Renal cortical epithelial cell (primary cell): ENCODE measurements around the gene ZBTB4. TPM values are rescaled to one million over a fixed set of nuclear protein-coding genes. Genes with fewer than 3 reads are reported as not detected.
A peak's percentile ranks its signal among the peaks of the same experiment; 100 is the strongest.

ENCODE experiments used
- DNase-seq: peaks from one replicate; pipeline ENCODE4 v3.0.0-alpha.2; 2011; ENCODE audit warnings: low read depth
- total RNA-seq: library from RNA; depleted of rRNA; stranded (reverse); fragments of >200 nt; gene quantifications from 2 replicates; pipeline ENCODE4 v1.2.3, GENCODE V29; 2014

ZBTB4 gene
- total RNA-seq, 1 donor from 2014 or later, result 39.2 TPM

GRCh38 chr17:7441266-7441665, 38.2 kb downstream of the ZBTB4 start:
- no peak for DNase-seq

GRCh38 chr17:7440834-7441195, 38.6 kb downstream of the ZBTB4 start:
- DNase-seq, result peak; percentile 33

- peak; percentile 19 for DNase-seq
Observed at GRCh38 chr17:7440113-7440833, 39.2 kb downstream of the ZBTB4 start.

- DNase-seq, result no peak
Observed at GRCh38 chr17:7439462-7440112, 39.8 kb downstream of the ZBTB4 start, which contains the start of gene FGF11. FGF11 (plus strand) TSS chr17:7439512; CDS start chr17:7439621, 109 bp downstream.

GRCh38 chr17:7438656-7439460, 40.6 kb downstream of the ZBTB4 start:
- no peak for DNase-seq

- no peak for DNase-seq
Observed at GRCh38 chr17:7437950-7438614, 41.3 kb downstream of the ZBTB4 start.

- DNase-seq, result no peak
Observed at GRCh38 chr17:7437369-7437863, 42.0 kb downstream of the ZBTB4 start.

GRCh38 chr17:7436556-7437368, 42.7 kb downstream of the ZBTB4 start:
- peak; percentile 64 for DNase-seq

GRCh38 chr17:7435676-7436555, 43.5 kb downstream of the ZBTB4 start:
- DNase-seq, result peak; percentile 28

GRCh38 chr17:7432296-7432695, 47.1 kb downstream of the ZBTB4 start:
- DNase-seq, result no peak

- DNase-seq, result no peak
Observed at GRCh38 chr17:7431231-7431630, 48.2 kb downstream of the ZBTB4 start.

- DNase-seq, result no peak
Observed at GRCh38 chr17:7429722-7430121, 49.7 kb downstream of the ZBTB4 start.

GRCh38 chr17:7428557-7428956, 50.9 kb downstream of the ZBTB4 start, which contains the start of gene SPEM3:
SPEM3 (plus strand) TSS chr17:7428857; CDS start chr17:7428903, 46 bp downstream.
- DNase-seq, result no peak

- no peak for DNase-seq
Observed at GRCh38 chr17:7427549-7427948, 51.9 kb downstream of the ZBTB4 start.

GRCh38 chr17:7426896-7427489, 52.4 kb downstream of the ZBTB4 start:
- DNase-seq, result no peak

- no peak for DNase-seq
Observed at GRCh38 chr17:7426203-7426863, 53.1 kb downstream of the ZBTB4 start.

- DNase-seq, result no peak
Observed at GRCh38 chr17:7425756-7426155, 53.7 kb downstream of the ZBTB4 start.

- no peak for DNase-seq
Observed at GRCh38 chr17:7425316-7425715, 54.1 kb downstream of the ZBTB4 start, which contains the start of gene SPEM2. SPEM2 (plus strand) TSS chr17:7425616; CDS start chr17:7425689, 73 bp downstream.

GRCh38 chr17:7423679-7424078, 55.8 kb downstream of the ZBTB4 start:
- DNase-seq, result no peak
